Natural killer cell (primary cell): Measurements from ENCODE around the gene C4orf51. TPM values are rescaled to one million over a fixed set of nuclear protein-coding genes. Genes with fewer than 3 reads are reported as not detected.

Source experiments
- ATAC-seq, 3 donors: fragments of 150-1000 bp in 2 of 3; fragments of 200-7000 bp in 1 of 3; cut with Tn5 transposase; 1 replicate in 1 of 3; 2 replicates in 2 of 3; pipeline ENCODE4 v1.10.0; 2021; ENCODE audit warnings: mild to moderate bottlenecking in 2 of 3, moderate library complexity in 2 of 3
- DNase-seq, 2 donors: peaks; one replicate each; pipeline versions ENCODE4 v3.0.0 to v3.0.0-alpha.2; 2013 to 2021; ENCODE audit warnings: mixed read lengths in 1 of 2
- H3K27ac ChIP-seq: one replicate; pipeline ENCODE4 v1.5.1; 2013; ENCODE audit warnings: mild to moderate bottlenecking, low read length
- H3K27me3 ChIP-seq: one replicate; pipeline ENCODE4 v1.6.1; 2013; ENCODE audit warnings: low read length; ENCODE audit not compliant: control insufficient read depth, insufficient read depth
- H3K36me3 ChIP-seq: one replicate; pipeline ENCODE4 v1.6.1; 2013; ENCODE audit warnings: low read length; ENCODE audit not compliant: control insufficient read depth, insufficient read depth
- H3K4me1 ChIP-seq: one replicate; pipeline ENCODE4 v1.6.1; 2013; ENCODE audit warnings: low read length; ENCODE audit not compliant: control insufficient read depth, insufficient read depth
- H3K4me3 ChIP-seq: one replicate; pipeline ENCODE4 v1.5.1; 2013; ENCODE audit warnings: low read length
- H3K9me3 ChIP-seq: one replicate; pipeline ENCODE4 v1.6.1; 2013; ENCODE audit warnings: low read length; ENCODE audit not compliant: control insufficient read depth, insufficient read depth
- H3K27ac Mint-ChIP-seq, 2 donors: one replicate each; pipeline ENCODE4 v1.8.0; 2022; ENCODE audit warnings: mild to moderate bottlenecking in 2 of 2, mixed read lengths in 2 of 2, moderate library complexity in 1 of 2
- H3K27me3 Mint-ChIP-seq, 2 donors: one replicate each; pipeline ENCODE4 v1.8.0; 2022; ENCODE audit warnings: low read depth in 2 of 2, mixed read lengths in 2 of 2
- H3K36me3 Mint-ChIP-seq: one replicate; pipeline ENCODE4 v1.8.0; 2022; ENCODE audit warnings: mixed read lengths
- H3K4me1 Mint-ChIP-seq, 2 donors: one replicate each; pipeline ENCODE4 v1.8.0; 2022; ENCODE audit warnings: mixed read lengths in 2 of 2
- H3K4me3 Mint-ChIP-seq: one replicate; pipeline ENCODE4 v1.8.0; 2022; ENCODE audit warnings: mild to moderate bottlenecking, moderate library complexity, mixed read lengths
- H3K9me3 Mint-ChIP-seq, 2 donors: one replicate each; pipeline ENCODE4 v1.8.0; 2022; ENCODE audit warnings: mixed read lengths in 2 of 2
- WGBS: methylation state at CpG from one replicate; pipeline ENCODE4 v1.1.7; 2013; ENCODE audit warnings: missing lambda C conversion rate; ENCODE audit not compliant: insufficient coverage; 5-methylcytosine and 5-hydroxymethylcytosine counted together
- intact Hi-C: fragments of 100-400 bp; cut with micrococcal nuclease; formaldehyde crosslinking; loops from one replicate; pipeline ENCODE4 v1.14.2; 2022
- total RNA-seq, 4 donors: library from RNA; stranded (reverse); fragments of 120-200 nt in 1 of 4; gene quantifications; one replicate each; pipeline versions ENCODE4 v1.2.3 to v1.2.4, GENCODE V29; 2013 to 2022
- TF ChIP-seq, protein P1 (sequence below): fragments of 200-600 bp; IDR thresholded peaks from one replicate; pipeline ENCODE4 v1.8.0; 2022; ENCODE audit warnings: antibody characterized with exemption

Gene C4orf51
- total RNA-seq, 3 donors from 2014 or later (not counting 1 experiment from before 2014, with no cell fraction given) = not detected

DNA sequence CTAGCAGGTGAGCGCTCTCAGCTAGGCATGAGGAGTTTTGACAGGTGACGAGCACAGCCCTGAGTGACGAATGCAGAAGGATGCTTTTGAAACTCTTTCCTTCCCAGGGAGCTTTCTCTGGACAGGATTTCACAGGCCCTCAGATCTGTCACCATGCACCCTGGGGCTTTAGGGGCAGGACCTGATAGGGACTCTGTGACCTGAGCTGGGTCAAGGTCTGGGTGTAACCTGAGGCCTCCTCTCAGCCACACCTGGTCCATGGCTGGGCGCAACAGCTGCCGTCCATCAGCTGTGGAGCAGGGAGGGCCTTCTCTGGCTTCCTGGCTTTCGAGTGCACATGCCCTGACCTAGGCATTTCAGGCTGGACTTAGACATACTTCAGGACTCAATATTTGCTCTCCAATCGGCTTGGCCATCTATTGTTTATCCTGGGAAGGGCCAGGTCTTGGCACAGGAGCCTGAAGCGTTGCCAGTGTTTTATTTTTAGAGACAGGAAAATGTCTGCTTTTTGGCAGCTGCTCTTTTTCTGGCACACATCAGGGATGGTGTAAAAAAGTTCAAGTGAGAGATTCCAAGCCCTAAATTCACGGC is 56.4 kb downstream of the C4orf51 start:
- Histone ChIP-seq H3K36me3 (no peaks in the 10 kb centered on the region), H3K9me3 (no peaks in the 10 kb centered on the region), H3K27ac (no peak overlapping the region), H3K4me3 (no peak overlapping the region), H3K27me3 (no peaks in the 10 kb centered on the region), H3K4me1 (peaks cover 11% of the 10 kb centered on the region)
- Mint-ChIP-seq H3K4me3 (no peak overlapping the region), H3K27me3 (peaks cover 0 to 4% of the 10 kb centered on the region in 2 donors), H3K36me3 (no peaks in the 10 kb centered on the region), H3K4me1 (peaks cover 0 to 5% of the 10 kb centered on the region in 2 donors), H3K27ac (no peak overlapping the region), H3K9me3 (no peaks in the 10 kb centered on the region)
- 93% methylated on average over 9 of the region's 9 CpGs for WGBS
- ATAC-seq = no peak
- TF ChIP-seq, protein P1, sequence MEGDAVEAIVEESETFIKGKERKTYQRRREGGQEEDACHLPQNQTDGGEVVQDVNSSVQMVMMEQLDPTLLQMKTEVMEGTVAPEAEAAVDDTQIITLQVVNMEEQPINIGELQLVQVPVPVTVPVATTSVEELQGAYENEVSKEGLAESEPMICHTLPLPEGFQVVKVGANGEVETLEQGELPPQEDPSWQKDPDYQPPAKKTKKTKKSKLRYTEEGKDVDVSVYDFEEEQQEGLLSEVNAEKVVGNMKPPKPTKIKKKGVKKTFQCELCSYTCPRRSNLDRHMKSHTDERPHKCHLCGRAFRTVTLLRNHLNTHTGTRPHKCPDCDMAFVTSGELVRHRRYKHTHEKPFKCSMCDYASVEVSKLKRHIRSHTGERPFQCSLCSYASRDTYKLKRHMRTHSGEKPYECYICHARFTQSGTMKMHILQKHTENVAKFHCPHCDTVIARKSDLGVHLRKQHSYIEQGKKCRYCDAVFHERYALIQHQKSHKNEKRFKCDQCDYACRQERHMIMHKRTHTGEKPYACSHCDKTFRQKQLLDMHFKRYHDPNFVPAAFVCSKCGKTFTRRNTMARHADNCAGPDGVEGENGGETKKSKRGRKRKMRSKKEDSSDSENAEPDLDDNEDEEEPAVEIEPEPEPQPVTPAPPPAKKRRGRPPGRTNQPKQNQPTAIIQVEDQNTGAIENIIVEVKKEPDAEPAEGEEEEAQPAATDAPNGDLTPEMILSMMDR = no peak
- intact Hi-C loops = no loop called here
- DNase-seq = no peak

DNA sequence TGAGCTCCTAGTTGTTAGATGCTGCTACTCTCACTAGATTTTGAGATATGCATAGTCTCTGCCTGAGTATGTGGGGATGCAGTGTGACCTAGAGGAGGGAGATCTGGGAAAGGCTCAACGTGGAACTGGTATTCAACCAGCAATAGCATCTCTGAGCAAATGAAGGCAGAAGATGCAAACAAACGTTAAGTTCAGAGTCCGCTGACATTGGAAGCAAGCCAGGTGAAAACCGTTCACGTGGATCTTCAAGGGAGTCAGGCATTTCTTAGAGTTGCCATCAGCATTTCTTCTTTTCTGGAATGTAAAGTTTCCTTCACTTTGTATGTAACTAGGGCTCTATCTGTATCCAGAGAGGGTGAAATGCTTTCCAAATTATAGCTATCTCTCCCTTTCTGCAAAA is 59.9 kb downstream of the C4orf51 start:
- no peak for ATAC-seq
- intact Hi-C loops = no loop called here
- Mint-ChIP-seq H3K27me3 (peaks cover 8 to 17% of the 10 kb centered on the region in 2 donors), H3K4me3 (no peak overlapping the region), H3K36me3 (no peaks in the 10 kb centered on the region), H3K27ac (no peak overlapping the region), H3K4me1 (no peaks in the 10 kb centered on the region), H3K9me3 (no peaks in the 10 kb centered on the region)
- Histone ChIP-seq H3K9me3 (no peaks in the 10 kb centered on the region), H3K27ac (no peak overlapping the region), H3K4me3 (no peak overlapping the region), H3K27me3 (no peaks in the 10 kb centered on the region), H3K36me3 (no peaks in the 10 kb centered on the region), H3K4me1 (no peaks in the 10 kb centered on the region)
- DNase-seq = no peak
- TF ChIP-seq, protein P1 = no peak
- 89% methylated on average over 5 of the region's 5 CpGs for WGBS

DNA sequence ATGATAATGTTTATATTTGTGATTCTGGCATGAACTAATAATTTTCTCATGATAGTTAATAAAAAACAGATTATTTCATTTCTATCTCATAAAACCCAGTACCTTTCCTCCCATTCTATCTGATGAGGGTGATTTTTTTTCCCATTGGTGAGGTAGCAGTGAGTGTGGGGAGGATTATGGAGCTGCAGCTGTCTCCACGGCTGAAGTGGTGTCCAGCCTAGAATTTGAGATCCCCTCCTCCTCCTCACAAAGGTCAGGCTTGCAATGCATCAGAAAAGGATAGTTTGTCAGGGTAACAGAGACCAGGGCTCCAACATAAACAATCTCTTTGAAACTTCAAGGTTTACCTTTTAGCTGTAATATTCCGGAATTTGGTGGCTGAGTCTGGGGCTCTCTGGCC is 60.9 kb downstream of the C4orf51 start:
- ATAC-seq (no peak), DNase-seq (no peak)
- WGBS = 86% methylated on average over 1 of the region's 2 CpGs
- Mint-ChIP-seq H3K27ac (no peak overlapping the region), H3K36me3 (no peaks in the 10 kb centered on the region), H3K27me3 (peaks cover 15 to 19% of the 10 kb centered on the region in 2 donors), H3K9me3 (no peaks in the 10 kb centered on the region), H3K4me3 (no peak overlapping the region), H3K4me1 (no peaks in the 10 kb centered on the region)
- Histone ChIP-seq H3K27me3 (no peaks in the 10 kb centered on the region), H3K36me3 (no peaks in the 10 kb centered on the region), H3K27ac (no peak overlapping the region), H3K4me3 (no peak overlapping the region), H3K4me1 (no peaks in the 10 kb centered on the region), H3K9me3 (no peaks in the 10 kb centered on the region)
- TF ChIP-seq, protein P1 = no peak
- intact Hi-C loops = no loop called here

DNA sequence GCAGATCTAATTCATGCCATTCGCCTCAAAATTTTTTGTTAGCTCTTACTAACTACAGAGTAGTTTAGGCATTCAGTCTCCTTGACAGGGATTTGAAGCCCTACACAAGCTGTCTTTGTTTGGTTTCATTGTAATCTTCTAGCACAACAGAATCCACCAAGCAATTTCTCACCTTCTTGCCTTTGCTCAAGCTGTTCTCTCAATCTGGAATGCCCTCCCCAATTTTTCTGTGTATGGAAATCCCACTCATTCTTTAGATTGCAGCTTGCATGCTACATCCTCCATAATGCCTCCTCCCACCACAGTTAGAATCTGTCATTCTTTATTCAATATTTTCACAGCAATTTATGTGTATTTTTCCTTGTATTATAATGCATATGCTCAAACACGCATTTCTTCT is 63.7 kb downstream of the C4orf51 start:
- no peaks in the 10 kb centered on the region for H3K36me3 ChIP-seq
- WGBS = 94% methylated on average over 1 of the region's 2 CpGs
- DNase-seq (no peak), ATAC-seq (no peak)
- H3K9me3 ChIP-seq = no peaks in the 10 kb centered on the region
- H3K27ac ChIP-seq = no peak overlapping the region
- no peaks in the 10 kb centered on the region for H3K36me3 Mint-ChIP-seq
- H3K9me3 Mint-ChIP-seq = no peaks in the 10 kb centered on the region
- H3K4me3 Mint-ChIP-seq = no peak overlapping the region
- TF ChIP-seq, protein P1 = no peak
- no peak overlapping the region for H3K4me3 ChIP-seq
- peaks cover 30 to 41% of the 10 kb centered on the region in 2 donors for H3K27me3 Mint-ChIP-seq
- peaks cover under 1% of the 10 kb centered on the region for H3K27me3 ChIP-seq
- H3K4me1 ChIP-seq = no peaks in the 10 kb centered on the region
- no peak overlapping the region for H3K27ac Mint-ChIP-seq
- intact Hi-C loops = no loop called here
- no peaks in the 10 kb centered on the region for H3K4me1 Mint-ChIP-seq
